Fibroblast of pulmonary artery (primary cell): Measurements from ENCODE around the gene HABP4.

Experiments
- DNase-seq: peaks from one replicate; pipeline ENCODE4 v3.0.0-alpha.2; 2010; ENCODE audit warnings: low read depth
- H3K4me3 ChIP-seq: replicated peaks from 2 replicates; pipeline ENCODE4 v1.5.1; 2011; ENCODE audit warnings: low read depth, mild to moderate bottlenecking, control low read depth, low read length, moderate library complexity
- CTCF ChIP-seq: IDR thresholded peaks from 2 replicates; pipeline ENCODE4 v1.5.1; 2011; ENCODE audit warnings: mild to moderate bottlenecking, control low read depth, low read length, inconsistent platforms; ENCODE audit errors: missing control alignments

HABP4 gene

GRCh38 chr9:96496368-96497116 is 46.6 kb downstream of the HABP4 start:
- no peak for TF ChIP-seq CTCF
- DNase-seq = no peak
- H3K4me3 ChIP-seq = no peak overlapping the region

GRCh38 chr9:96497117-96497399 is 47.1 kb downstream of the HABP4 start:
- DNase-seq = no peak
- no peak overlapping the region for H3K4me3 ChIP-seq
- TF ChIP-seq CTCF = no peak

- H3K4me3 ChIP-seq = no peak overlapping the region
- TF ChIP-seq CTCF = no peak
- no peak for DNase-seq
Measured at GRCh38 chr9:96498796-96499195, 48.8 kb downstream of the HABP4 start.

- no peak for TF ChIP-seq CTCF
- no peak overlapping the region for H3K4me3 ChIP-seq
Measured at GRCh38 chr9:96499257-96499656, 49.3 kb downstream of the HABP4 start.

GRCh38 chr9:96500696-96501632 is 51.0 kb downstream of the HABP4 start:
- no peak for DNase-seq
- H3K4me3 ChIP-seq = no peak overlapping the region
- TF ChIP-seq CTCF = no peak

More at GRCh38 chr9:96499257-96499656, 49.3 kb downstream of the HABP4 start:
- DNase-seq = no peak

GRCh38 chr9:96501633-96502538 is 51.9 kb downstream of the HABP4 start:
- no peak for TF ChIP-seq CTCF
- H3K4me3 ChIP-seq = no peak overlapping the region

More at GRCh38 chr9:96501633-96502538, 51.9 kb downstream of the HABP4 start:
- DNase-seq = no peak
